Adrenal gland (tissue), 12 donors: Measurements from ENCODE around the gene JARID2. TPM values are rescaled to one million over a fixed set of nuclear protein-coding genes. Genes with fewer than 3 reads are reported as not detected.

Experiments used
- DNase-seq, 7 donors: peaks; one replicate each; pipeline ENCODE4 v3.0.0-alpha.2; 2019 to 2020
- H3K27ac ChIP-seq, 5 donors: fragments of 200-600 bp; sonication (generic) in 4 of 5; 1 replicate in 3 of 5; 2 replicates in 2 of 5; pipeline versions ENCODE4 v1.5.1 to v1.8.0; 2016 to 2020; ENCODE audit warnings: mild to moderate bottlenecking in 1 of 5
- H3K27me3 ChIP-seq: fragments of 200-600 bp; 2 replicates; pipeline ENCODE4 v1.8.0; 2021
- H3K36me3 ChIP-seq, 2 donors: fragments of 200-600 bp; replicated peaks in 1 of 2; 1 replicate in 1 of 2; 2 replicates in 1 of 2; pipeline versions ENCODE4 v1.5.1 to v1.8.0; 2018 to 2022
- H3K4me1 ChIP-seq, 2 donors: fragments of 200-600 bp; replicated peaks in 1 of 2; 1 replicate in 1 of 2; 2 replicates in 1 of 2; pipeline versions ENCODE4 v1.5.1 to v1.8.0; 2018 to 2021
- H3K4me3 ChIP-seq, 4 donors: fragments of 200-600 bp; sonication (generic) in 3 of 4; one replicate each; pipeline ENCODE4 v1.5.1; 2016 to 2018
- H3K9me3 ChIP-seq, 3 donors: fragments of 200-600 bp; sonication (generic) in 1 of 3; replicated peaks in 1 of 3; 1 replicate in 2 of 3; 2 replicates in 1 of 3; pipeline versions ENCODE4 v1.5.1 to v1.8.0; 2016 to 2021
- POLR2A ChIP-seq, 2 donors: fragments of 450-650 bp; IDR thresholded peaks; one replicate each; pipeline ENCODE4 v1.6.1; 2017; ENCODE audit warnings: antibody characterized with exemption in 2 of 2, mild to moderate bottlenecking in 2 of 2, moderate library complexity in 1 of 2
- WGBS, 4 donors: extraction: QIAGEN DNeasy Blood & Tissue Kit in 2 of 4; methylation state at CpG; one replicate each; pipeline versions ENCODE4 v1.1.5 to v1.1.7; 2013 to 2017; 5-methylcytosine and 5-hydroxymethylcytosine counted together
- intact Hi-C, 2 donors: fragments of 100-400 bp; cut with DNase I; formaldehyde crosslinking; loops; one replicate each; pipeline versions ENCODE4 v1.14.1 to v1.15.0; 2022 to 2023
- polyA plus RNA-seq, 3 donors: library from polyadenylated mRNA; stranded (reverse); fragments of 200-250 nt in 2 of 3; fragments of 350-450 nt in 1 of 3; fragmentation: Illumina TruSeq in 1 of 3; extraction: RNeasy Lipid Tissue Mini Kit (QIAGEN cat#74804) in 1 of 3; gene quantifications; one replicate each; pipeline ENCODE4 v1.2.3, GENCODE V29; 2013 to 2014
- total RNA-seq, 9 donors: library from RNA; depleted of rRNA in 4 of 9; stranded (reverse); fragments of >200 nt in 4 of 9; fragments of 120-200 nt in 1 of 9; fragmentation: NEBNext Ultra II Directional in 1 of 9; extraction: Animal tissue kit (Norgen Biotek cat#: 25700) in 1 of 9; gene quantifications; one replicate each; pipeline versions ENCODE4 v1.1.0 to v1.2.4, GENCODE V29; 2013 to 2023
- TF ChIP-seq, protein P1 (sequence below), 6 experiments: fragments of 450-650 bp in 4 of 6; fragments of 200-600 bp in 2 of 6; sonication (generic) in 1 of 6; IDR thresholded peaks; 1 replicate in 5 of 6; 2 replicates in 1 of 6; pipeline versions ENCODE4 v1.5.1 to v1.8.0; 2016 to 2021; ENCODE audit warnings: antibody characterized with exemption in 6 of 6, mild to moderate bottlenecking in 2 of 6, moderate library complexity in 1 of 6
- donor health status: healthy with polysubstance abuse.
- donor health status: Bipolar disorder and iron deficiency.
- donor health status: DM: yes; HTN: yes; CAD: no.
- donor health status: DM: no; HTN: no; CAD: no.
- donor health status: DM: no; HTN: no; CAD: no.
- donor health status: DM: yes; HTN: yes; CAD: no.

The JARID2 gene
- total and polyA plus RNA-seq, 12 donors, result 3.0 to 13.6 (median 8.2) TPM

DNA sequence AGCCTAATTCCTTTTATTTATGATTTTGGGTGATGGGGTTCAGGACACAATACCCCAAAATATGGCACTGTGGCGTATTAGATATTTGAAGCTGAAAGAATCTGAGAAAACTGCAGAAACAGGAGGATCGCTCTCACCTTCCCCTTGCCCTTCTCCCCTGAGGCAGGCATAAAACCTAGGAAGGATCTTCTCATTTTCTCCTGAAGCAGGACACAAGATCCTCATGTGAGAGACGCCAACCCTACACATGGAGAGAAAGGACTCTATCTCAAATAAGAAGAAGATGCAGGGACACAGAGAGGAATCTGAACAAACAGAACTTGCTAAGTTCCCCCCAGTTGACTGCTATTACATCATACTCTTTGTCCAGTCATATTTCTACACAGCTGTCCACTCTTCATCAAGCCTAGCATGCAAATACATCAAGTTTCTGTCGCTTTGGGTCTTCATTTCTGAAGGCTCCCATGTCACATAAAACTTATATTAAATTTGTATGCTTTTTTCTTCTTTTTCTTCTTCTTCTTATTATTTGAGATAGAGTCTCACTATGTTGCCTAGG is 307.9 kb downstream of the JARID2 start:
- H3K4me1 ChIP-seq, result peaks cover 0 to 11% of the 10 kb centered on the region in 2 donors
- intact Hi-C loops, result no loop called here
- no peak for DNase-seq
- 94 to 97% (median 96%) methylated on average over 4 of the region's 4 CpGs for WGBS, 4 donors
- no peaks in the 10 kb centered on the region for H3K27me3 ChIP-seq
- H3K4me3 ChIP-seq, result no peak overlapping the region
- H3K9me3 ChIP-seq, result no peaks in the 10 kb centered on the region
- no peaks in the 10 kb centered on the region for H3K36me3 ChIP-seq
- H3K27ac ChIP-seq, result no peak overlapping the region
- TF ChIP-seq, protein P1, sequence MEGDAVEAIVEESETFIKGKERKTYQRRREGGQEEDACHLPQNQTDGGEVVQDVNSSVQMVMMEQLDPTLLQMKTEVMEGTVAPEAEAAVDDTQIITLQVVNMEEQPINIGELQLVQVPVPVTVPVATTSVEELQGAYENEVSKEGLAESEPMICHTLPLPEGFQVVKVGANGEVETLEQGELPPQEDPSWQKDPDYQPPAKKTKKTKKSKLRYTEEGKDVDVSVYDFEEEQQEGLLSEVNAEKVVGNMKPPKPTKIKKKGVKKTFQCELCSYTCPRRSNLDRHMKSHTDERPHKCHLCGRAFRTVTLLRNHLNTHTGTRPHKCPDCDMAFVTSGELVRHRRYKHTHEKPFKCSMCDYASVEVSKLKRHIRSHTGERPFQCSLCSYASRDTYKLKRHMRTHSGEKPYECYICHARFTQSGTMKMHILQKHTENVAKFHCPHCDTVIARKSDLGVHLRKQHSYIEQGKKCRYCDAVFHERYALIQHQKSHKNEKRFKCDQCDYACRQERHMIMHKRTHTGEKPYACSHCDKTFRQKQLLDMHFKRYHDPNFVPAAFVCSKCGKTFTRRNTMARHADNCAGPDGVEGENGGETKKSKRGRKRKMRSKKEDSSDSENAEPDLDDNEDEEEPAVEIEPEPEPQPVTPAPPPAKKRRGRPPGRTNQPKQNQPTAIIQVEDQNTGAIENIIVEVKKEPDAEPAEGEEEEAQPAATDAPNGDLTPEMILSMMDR (IDR thresholded peaks at IDR 0.05), result no peak
- no peak for TF ChIP-seq POLR2A (IDR thresholded peaks at IDR 0.05)

DNA sequence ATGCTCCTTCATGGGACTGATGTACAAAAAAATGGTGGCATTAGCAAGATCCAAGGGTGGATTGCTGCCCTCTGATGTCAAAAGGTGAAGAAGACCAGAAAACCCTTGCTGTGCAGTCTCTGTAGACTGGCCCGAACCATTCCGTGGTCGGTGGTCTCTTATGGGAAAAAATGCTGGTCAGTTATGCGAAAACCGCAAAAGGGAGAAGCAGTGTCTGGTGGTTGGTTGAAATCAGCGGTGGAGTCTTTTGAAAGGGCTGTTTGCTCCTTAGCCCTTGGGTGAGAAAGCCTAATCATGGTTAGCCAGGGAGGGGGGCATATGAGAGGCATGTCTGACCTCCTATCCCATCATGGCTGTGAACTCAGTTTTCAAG is 308.8 kb downstream of the JARID2 start:
- no peaks in the 10 kb centered on the region for H3K9me3 ChIP-seq
- WGBS, 4 donors, result 96 to 98% (median 98%) methylated on average over 6 of the region's 6 CpGs
- H3K27ac ChIP-seq, result no peak overlapping the region
- intact Hi-C loops, result no loop called here
- H3K4me3 ChIP-seq, result no peak overlapping the region
- TF ChIP-seq POLR2A (IDR thresholded peaks at IDR 0.05), result no peak
- TF ChIP-seq, protein P1 (IDR thresholded peaks at IDR 0.05), result no peak
- no peaks in the 10 kb centered on the region for H3K27me3 ChIP-seq
- no peak for DNase-seq
- no peaks in the 10 kb centered on the region for H3K36me3 ChIP-seq
- peaks cover 0 to 11% of the 10 kb centered on the region in 2 donors for H3K4me1 ChIP-seq

DNA sequence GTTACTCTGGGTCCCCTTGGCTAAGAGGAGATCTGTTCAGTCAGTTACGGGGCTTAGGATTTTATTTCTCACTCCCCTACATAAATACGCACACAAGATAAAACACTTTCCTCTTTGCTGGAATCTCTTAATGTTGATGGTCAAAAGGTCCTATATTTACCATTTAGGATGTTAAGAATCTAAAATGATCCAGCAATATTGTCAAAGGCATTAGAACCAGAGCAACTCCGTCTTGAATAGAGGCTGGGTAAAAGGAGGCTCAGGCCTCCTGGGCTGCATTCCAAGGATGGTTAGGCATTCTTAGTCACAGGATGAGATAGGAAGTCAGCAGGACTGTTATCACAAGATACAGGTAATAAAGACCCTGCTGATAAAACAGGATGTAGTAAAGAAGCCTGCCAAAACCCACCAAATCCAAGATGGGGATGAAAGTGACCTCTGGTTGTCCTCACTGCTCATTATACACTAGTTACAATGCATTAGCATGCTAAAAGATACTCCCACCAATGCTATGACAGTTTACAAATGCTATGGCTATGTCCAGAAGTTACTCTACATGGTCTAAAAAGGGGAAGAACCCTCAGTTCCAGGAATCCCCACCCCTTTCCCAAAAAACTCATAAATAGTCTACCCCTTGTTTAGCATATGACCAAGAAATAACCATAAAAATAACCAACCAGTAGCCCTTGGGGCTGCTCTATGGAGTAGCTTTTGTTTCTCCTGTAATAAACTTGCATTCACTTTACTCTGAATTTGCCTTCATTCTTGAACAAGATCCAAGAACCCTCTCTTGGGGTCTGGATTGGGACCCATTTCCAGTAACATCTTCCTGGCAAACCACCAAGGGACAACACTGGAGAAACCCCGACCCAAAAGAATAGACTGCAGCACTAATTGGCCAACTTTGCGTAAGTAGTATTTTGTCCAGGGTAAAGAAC is 309.5 kb downstream of the JARID2 start:
- Histone ChIP-seq H3K9me3 (no peaks in the 10 kb centered on the region), H3K4me3 (no peak overlapping the region), H3K36me3 (no peaks in the 10 kb centered on the region), H3K27me3 (no peaks in the 10 kb centered on the region), H3K4me1 (peaks cover 0 to 11% of the 10 kb centered on the region in 2 donors), H3K27ac (no peak overlapping the region)
- WGBS, 4 donors, result 88 to 93% (median 90%) methylated on average over 5 of the region's 5 CpGs
- no peak for DNase-seq
- TF ChIP-seq, protein P1 (IDR thresholded peaks at IDR 0.05), result no peak
- TF ChIP-seq POLR2A (IDR thresholded peaks at IDR 0.05), result no peak
- intact Hi-C loops, result no loop called here

DNA sequence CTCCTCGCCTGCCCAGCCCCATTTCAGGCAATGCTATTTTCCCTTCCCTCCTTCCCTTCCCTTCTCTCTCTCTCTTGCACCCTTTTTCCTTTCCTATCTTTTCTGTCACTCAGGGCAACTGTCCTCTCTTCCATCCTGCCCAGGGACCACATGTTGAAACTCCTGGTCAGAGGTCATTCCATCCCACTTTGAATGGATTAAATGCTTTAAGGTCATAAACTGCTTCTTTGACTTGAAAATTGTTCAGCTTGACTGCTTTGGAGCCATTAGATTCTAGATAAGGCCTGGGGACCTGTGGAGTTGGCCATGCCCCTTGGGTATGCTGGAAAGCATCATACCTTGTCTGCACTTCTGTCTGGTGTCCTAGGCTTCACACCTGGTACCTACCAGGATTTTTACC is 310.8 kb downstream of the JARID2 start:
- no peak for TF ChIP-seq POLR2A (IDR thresholded peaks at IDR 0.05)
- TF ChIP-seq, protein P1 (IDR thresholded peaks at IDR 0.05), result no peak
- intact Hi-C loops, result no loop called here
- Histone ChIP-seq H3K9me3 (no peaks in the 10 kb centered on the region), H3K4me1 (peaks cover 0 to 3% of the 10 kb centered on the region in 2 donors), H3K27ac (no peak overlapping the region), H3K4me3 (no peak overlapping the region), H3K27me3 (no peaks in the 10 kb centered on the region), H3K36me3 (no peaks in the 10 kb centered on the region)
- 97 to 100% (median 100%) methylated on average over 1 of the region's 1 CpG for WGBS, 4 donors
- no peak for DNase-seq
